Activated T-cell treated with anti-CD3 and anti-CD28 coated beads, Interleukin-2, amount 50 U/mL, for 4 hours (primary cell): ENCODE data around the gene TM4SF5. TPM values are rescaled to one million over a fixed set of nuclear protein-coding genes. Genes with fewer than 3 reads are reported as not detected.
A peak's percentile ranks its signal among the peaks of the same experiment; 100 is the strongest.

Experiments used
- ATAC-seq, 2 donors: fragments of 200-7000 bp; cut with Tn5 transposase; one replicate each; pipeline ENCODE4 v1.10.0; 2021
- DNase-seq: peaks from one replicate; pipeline ENCODE4 v3.0.0-alpha.2; 2020
- H3K27me3 Mint-ChIP-seq: one replicate; pipeline ENCODE4 v1.8.0; 2021; ENCODE audit warnings: low read depth, mixed read lengths
- H3K36me3 Mint-ChIP-seq: one replicate; pipeline ENCODE4 v1.8.0; 2022; ENCODE audit warnings: mixed read lengths; ENCODE audit not compliant: insufficient read depth
- H3K4me1 Mint-ChIP-seq: one replicate; pipeline ENCODE4 v1.8.0; 2021; ENCODE audit warnings: low read depth, mixed read lengths
- H3K4me3 Mint-ChIP-seq: one replicate; pipeline ENCODE4 v1.8.0; 2021; ENCODE audit warnings: mild to moderate bottlenecking, moderate library complexity, mixed read lengths
- H3K9me3 Mint-ChIP-seq: one replicate; pipeline ENCODE4 v1.8.0; 2021; ENCODE audit warnings: mixed read lengths
- total RNA-seq, 3 donors: library from RNA; stranded (reverse); gene quantifications; one replicate each; pipeline ENCODE4 v1.2.1, GENCODE V29; 2021

The TM4SF5 gene
- total RNA-seq, 3 donors from 2014 or later: not detected

DNA sequence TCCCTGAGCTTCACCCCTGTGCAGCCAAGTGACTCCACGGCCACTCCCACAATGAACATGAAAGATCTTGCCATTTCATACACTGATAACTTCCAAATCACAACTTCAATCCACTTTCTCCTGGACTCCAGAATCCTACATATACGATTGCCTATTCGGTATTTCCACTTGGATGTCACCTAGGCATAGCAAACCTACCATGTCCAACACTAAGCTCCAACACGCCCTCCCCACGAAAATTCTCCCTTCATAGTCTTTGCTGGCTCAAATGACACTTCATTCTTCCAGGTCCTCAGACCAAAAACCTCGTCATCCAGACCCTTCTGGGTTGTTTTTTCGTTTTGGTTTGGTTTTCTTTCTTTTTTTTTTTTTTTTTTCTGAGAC lies 19.0 kb downstream of the TM4SF5 start:
- Mint-ChIP-seq H3K4me3 (peak overlapping the region; percentile 88), H3K36me3 (no peaks in the 10 kb centered on the region), H3K9me3 (no peaks in the 10 kb centered on the region), H3K27me3 (peaks cover 25% of the 10 kb centered on the region), H3K4me1 (peaks cover 19% of the 10 kb centered on the region)
- DNase-seq (no peak), ATAC-seq (no peak)

GRCh38 chr17:4795168-4795567 lies 23.5 kb downstream of the TM4SF5 start:
- peaks cover 19% of the 10 kb centered on the region for H3K4me1 Mint-ChIP-seq
- ATAC-seq (no peak), DNase-seq (no peak)
- H3K36me3 Mint-ChIP-seq: peaks cover 13% of the 10 kb centered on the region
- no peak overlapping the region for H3K4me3 Mint-ChIP-seq
- H3K27me3 Mint-ChIP-seq: peaks cover 2% of the 10 kb centered on the region
- H3K9me3 Mint-ChIP-seq: no peaks in the 10 kb centered on the region

GRCh38 chr17:4796552-4796920 lies 24.9 kb downstream of the TM4SF5 start:
- Mint-ChIP-seq H3K9me3 (no peaks in the 10 kb centered on the region), H3K4me3 (peak overlapping the region; percentile 100), H3K27me3 (peaks cover 2% of the 10 kb centered on the region), H3K4me1 (peaks cover 9% of the 10 kb centered on the region), H3K36me3 (peaks cover 13% of the 10 kb centered on the region)
- DNase-seq (no peak), ATAC-seq (peak; percentile 40 to 44)

- ATAC-seq: no peak
- peaks cover 13% of the 10 kb centered on the region for H3K36me3 Mint-ChIP-seq
Observed at GRCh38 chr17:4800462-4801196, 28.9 kb downstream of the TM4SF5 start.

GRCh38 chr17:4802228-4802627 lies 30.5 kb downstream of the TM4SF5 start, which contains the start of gene C17orf114:
C17orf114 (minus strand) TSS chr17:4802328.
- ATAC-seq (no peak), DNase-seq (no peak)
- Mint-ChIP-seq H3K4me1 (peaks cover 5% of the 10 kb centered on the region), H3K27me3 (no peaks in the 10 kb centered on the region), H3K4me3 (no peak within 1 kb of the TSS), H3K36me3 (peaks cover 10% of the 10 kb centered on the region), H3K9me3 (no peaks in the 10 kb centered on the region)

More at GRCh38 chr17:4800462-4801196, 28.9 kb downstream of the TM4SF5 start:
- Mint-ChIP-seq H3K9me3 (no peaks in the 10 kb centered on the region), H3K4me3 (no peak overlapping the region), H3K27me3 (no peaks in the 10 kb centered on the region), H3K4me1 (peaks cover 9% of the 10 kb centered on the region)
- DNase-seq: no peak

GRCh38 chr17:4806456-4806776 lies 34.7 kb downstream of the TM4SF5 start:
- peaks cover 3% of the 10 kb centered on the region for H3K36me3 Mint-ChIP-seq
- ATAC-seq: no peak
- no peaks in the 10 kb centered on the region for H3K27me3 Mint-ChIP-seq
- peaks cover 12% of the 10 kb centered on the region for H3K4me1 Mint-ChIP-seq
- no peak for DNase-seq
- peak overlapping the region; percentile 67 for H3K4me3 Mint-ChIP-seq
- no peaks in the 10 kb centered on the region for H3K9me3 Mint-ChIP-seq

GRCh38 chr17:4806777-4807604 lies 35.3 kb downstream of the TM4SF5 start, which contains the start of gene PLD2:
PLD2 (plus strand) TSS chr17:4807152; CDS start chr17:4807773, 621 bp downstream.
- ATAC-seq (peak; percentile 97 to 98), DNase-seq (peak; percentile 80)
- peaks cover 3% of the 10 kb centered on the region for H3K36me3 Mint-ChIP-seq
- H3K4me1 Mint-ChIP-seq: peaks cover 12% of the 10 kb centered on the region
- H3K4me3 Mint-ChIP-seq: peak within 1 kb of the TSS; percentile 78
- H3K27me3 Mint-ChIP-seq: no peaks in the 10 kb centered on the region
- no peaks in the 10 kb centered on the region for H3K9me3 Mint-ChIP-seq

GRCh38 chr17:4807605-4808377 lies 36.1 kb downstream of the TM4SF5 start:
- peaks cover 12% of the 10 kb centered on the region for H3K4me1 Mint-ChIP-seq
- H3K4me3 Mint-ChIP-seq: peak overlapping the region; percentile 78
- no peaks in the 10 kb centered on the region for H3K27me3 Mint-ChIP-seq
- H3K9me3 Mint-ChIP-seq: no peaks in the 10 kb centered on the region
- peaks cover 3% of the 10 kb centered on the region for H3K36me3 Mint-ChIP-seq
- ATAC-seq (no peak), DNase-seq (no peak)

DNA sequence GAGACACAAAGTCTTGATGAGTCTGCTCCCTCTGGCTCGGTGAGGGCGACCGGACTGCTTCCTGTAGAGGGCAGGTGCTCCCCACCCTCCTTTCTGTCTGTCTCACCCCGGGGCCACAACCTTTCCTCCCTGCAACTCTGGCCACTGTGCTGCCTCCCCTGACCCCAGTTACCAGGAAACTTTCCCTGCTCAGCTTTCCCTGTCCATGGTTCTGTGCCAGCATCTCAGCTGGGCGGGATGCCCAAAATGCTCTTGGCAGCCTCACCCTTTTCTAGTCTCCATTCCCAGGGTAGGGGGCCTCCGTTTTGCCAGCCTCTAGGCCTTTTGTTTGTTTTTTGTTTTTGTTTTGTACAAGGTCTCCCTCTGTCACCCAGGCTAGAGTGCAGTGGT lies 36.7 kb downstream of the TM4SF5 start:
- Mint-ChIP-seq H3K9me3 (no peaks in the 10 kb centered on the region), H3K4me1 (peaks cover 12% of the 10 kb centered on the region), H3K4me3 (peak overlapping the region; percentile 78), H3K36me3 (peaks cover 3% of the 10 kb centered on the region), H3K27me3 (no peaks in the 10 kb centered on the region)
- ATAC-seq: no peak
- no peak for DNase-seq

- Mint-ChIP-seq H3K36me3 (peaks cover 3% of the 10 kb centered on the region), H3K9me3 (no peaks in the 10 kb centered on the region), H3K4me1 (peaks cover 12% of the 10 kb centered on the region), H3K4me3 (no peak overlapping the region), H3K27me3 (no peaks in the 10 kb centered on the region)
- ATAC-seq (no peak), DNase-seq (no peak)
Observed at GRCh38 chr17:4810696-4811290, 39.1 kb downstream of the TM4SF5 start.

DNA sequence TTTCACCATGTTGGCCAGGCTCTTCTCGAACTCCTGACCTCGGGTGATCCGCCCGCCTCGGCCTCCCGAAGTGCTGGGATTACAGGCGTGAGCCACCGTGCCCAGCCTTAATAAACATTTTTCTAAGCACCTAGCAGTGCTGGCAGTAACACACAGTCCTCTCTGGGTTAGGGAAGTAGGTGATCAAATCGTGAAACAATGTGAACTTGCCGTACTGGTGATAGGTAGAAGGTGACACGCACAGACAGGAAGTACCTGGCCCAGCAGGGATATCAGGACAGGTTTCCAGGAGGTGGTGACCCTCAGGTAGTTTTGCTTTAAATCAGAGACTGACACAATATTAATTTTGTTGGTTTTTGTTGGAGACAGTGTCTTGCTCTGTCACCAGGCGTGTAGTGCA lies 39.8 kb downstream of the TM4SF5 start:
- peaks cover 5% of the 10 kb centered on the region for H3K36me3 Mint-ChIP-seq
- H3K4me3 Mint-ChIP-seq: no peak overlapping the region
- ATAC-seq: no peak
- DNase-seq: no peak
- peaks cover 6% of the 10 kb centered on the region for H3K4me1 Mint-ChIP-seq
- no peaks in the 10 kb centered on the region for H3K9me3 Mint-ChIP-seq
- no peaks in the 10 kb centered on the region for H3K27me3 Mint-ChIP-seq

GRCh38 chr17:4812690-4813089 lies 41.0 kb downstream of the TM4SF5 start:
- no peak for DNase-seq
- H3K4me3 Mint-ChIP-seq: no peak overlapping the region
- no peaks in the 10 kb centered on the region for H3K27me3 Mint-ChIP-seq
- no peak for ATAC-seq
- peaks cover 4% of the 10 kb centered on the region for H3K4me1 Mint-ChIP-seq
- no peaks in the 10 kb centered on the region for H3K9me3 Mint-ChIP-seq
- H3K36me3 Mint-ChIP-seq: peaks cover 5% of the 10 kb centered on the region

- Mint-ChIP-seq H3K36me3 (peaks cover 9% of the 10 kb centered on the region), H3K4me3 (no peak overlapping the region), H3K9me3 (no peaks in the 10 kb centered on the region), H3K27me3 (no peaks in the 10 kb centered on the region), H3K4me1 (no peaks in the 10 kb centered on the region)
- DNase-seq (no peak), ATAC-seq (no peak)
Observed at GRCh38 chr17:4815043-4815675, 43.5 kb downstream of the TM4SF5 start.

- no peak overlapping the region for H3K4me3 Mint-ChIP-seq
- no peak for ATAC-seq
- H3K27me3 Mint-ChIP-seq: no peaks in the 10 kb centered on the region
- no peaks in the 10 kb centered on the region for H3K4me1 Mint-ChIP-seq
- H3K9me3 Mint-ChIP-seq: no peaks in the 10 kb centered on the region
- no peak for DNase-seq
- peaks cover 6% of the 10 kb centered on the region for H3K36me3 Mint-ChIP-seq
Observed at GRCh38 chr17:4816826-4817225, 45.1 kb downstream of the TM4SF5 start.
